ENCODE measurements around the gene DGKZ.

DGKZ gene

DNA sequence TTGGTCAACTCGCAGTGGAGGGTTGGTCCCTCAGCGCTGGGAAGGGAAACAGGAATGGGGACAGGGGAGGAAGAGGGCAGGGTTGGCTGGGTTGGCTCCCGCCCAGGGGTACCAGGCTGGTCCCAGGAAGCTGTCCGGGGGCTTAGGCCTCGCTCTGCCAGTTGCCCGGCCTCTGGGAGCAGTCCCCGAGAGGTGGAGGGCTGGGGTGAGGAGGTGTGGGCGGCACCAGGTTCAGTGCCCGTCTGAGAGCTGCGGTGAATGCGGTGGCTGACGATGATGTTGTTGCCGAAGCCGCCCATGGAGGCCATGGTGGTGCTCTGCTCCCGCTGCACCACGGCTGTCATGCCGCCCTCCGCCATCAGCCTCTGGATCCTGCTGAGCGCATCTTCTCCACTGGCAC lies 50.3 kb downstream of the DGKZ start:
- no peak for DNase-seq

DNA sequence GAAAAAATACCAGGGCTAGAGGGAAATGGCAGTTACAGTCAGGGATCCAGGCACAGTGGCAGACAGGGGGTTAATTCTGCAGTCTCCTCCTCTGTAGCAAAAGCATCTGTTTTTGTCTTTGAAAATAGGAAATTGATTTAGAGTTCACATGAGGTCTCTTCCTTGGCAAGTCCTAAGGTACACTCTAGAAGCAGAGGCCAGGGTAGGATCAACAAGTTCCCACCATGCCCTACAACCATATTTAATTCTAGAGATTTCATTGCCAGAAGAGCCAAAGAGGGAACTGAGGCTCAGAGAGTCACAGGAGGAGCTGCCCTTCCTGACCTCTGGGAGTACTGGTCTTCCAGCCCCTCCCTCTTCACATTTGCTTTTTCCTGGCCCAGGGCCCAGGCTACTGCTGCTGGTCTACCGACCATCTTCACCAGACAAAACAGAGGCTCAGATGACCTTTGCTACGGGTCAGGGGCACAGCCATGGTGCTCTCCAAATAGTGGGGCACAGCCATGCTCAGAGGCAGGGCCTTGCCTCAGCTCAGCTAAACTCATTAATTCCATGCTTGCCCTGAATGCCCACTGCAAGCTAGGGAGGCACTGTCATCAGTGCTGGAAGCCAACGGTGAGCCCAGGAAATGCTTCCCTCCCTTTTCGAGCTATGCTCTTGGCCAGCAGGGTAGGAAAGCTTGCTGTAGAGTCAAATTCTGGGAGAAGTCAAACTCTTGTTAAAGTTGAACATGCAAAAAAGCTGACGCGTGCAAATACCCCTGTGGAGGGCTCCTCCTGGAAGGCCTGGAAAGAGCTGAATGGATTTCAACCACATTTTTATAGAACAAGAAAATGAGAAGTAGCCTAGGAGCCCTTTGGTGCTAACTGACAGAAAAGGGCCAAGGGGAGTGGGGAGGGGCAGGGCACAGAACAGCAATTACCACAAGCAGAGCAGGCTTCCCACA lies 56.0 kb downstream of the DGKZ start:
- DNase-seq, result no peak

GRCh38 chr11:46404476-46405017 lies 57.3 kb downstream of the DGKZ start:
- no peak for DNase-seq

DNA sequence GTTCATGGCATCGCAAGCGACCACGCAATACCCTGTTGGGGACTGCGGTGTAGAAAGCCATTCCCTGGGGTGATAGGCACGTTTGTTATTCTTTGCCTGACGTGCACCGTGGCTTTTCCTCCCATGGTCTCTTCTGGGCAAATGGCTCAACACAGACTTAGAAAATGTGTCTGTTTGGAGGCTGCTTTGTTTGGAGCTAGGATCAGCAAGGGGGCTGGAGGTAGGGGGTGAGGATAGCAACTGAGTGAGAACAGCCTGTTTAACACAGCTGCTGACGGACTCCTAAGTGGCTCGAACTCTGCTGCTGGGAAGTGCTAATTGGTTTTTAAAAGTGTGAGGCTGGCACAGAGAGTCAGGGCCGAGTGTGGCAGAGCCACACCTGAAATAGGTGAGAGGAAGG lies 60.4 kb downstream of the DGKZ start:
- no peak for DNase-seq

GRCh38 chr11:46408407-46408986 lies 61.2 kb downstream of the DGKZ start:
- no peak for DNase-seq

DNA sequence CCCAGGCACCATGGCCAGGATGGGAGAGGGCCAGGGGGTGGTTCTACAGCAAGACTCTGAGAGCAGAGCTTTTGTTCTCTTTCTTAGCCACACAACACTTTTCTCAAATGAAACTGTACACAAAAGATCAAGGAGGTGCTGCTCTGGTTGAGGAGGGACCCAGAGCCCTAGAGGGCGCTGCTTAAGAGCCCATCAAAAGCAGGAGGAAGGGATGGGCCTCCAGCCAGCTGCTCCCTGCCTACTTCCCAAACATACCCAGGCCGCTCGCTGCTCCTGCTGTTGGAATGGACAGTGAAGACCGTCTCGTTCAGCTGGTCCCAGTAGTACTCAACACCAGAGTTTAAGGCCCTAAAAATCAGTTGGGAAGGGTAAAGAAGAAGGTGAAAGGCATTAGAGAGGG lies 62.8 kb downstream of the DGKZ start:
- no peak for DNase-seq

- DNase-seq, result no peak
Observed at GRCh38 chr11:46413760-46414465, 66.7 kb downstream of the DGKZ start.

DNA sequence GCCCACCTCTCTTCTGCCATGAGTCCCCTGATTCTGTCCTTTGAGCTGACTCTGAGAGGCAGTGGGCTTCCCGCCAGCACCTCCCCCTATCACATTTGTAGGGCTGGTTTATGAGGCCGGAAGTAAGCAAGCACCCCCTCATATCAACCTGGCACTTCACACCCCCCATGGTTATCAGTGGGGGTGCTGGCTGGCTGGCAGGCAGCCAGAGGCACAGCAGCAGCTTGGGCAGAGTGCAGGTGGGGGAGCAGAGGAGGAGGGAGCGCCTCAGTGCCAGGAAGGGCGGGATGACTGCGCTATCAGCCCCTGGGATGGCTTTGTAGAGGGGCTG lies 67.2 kb downstream of the DGKZ start:
- no peak for DNase-seq

- no peak for DNase-seq
Observed at GRCh38 chr11:46414879-46415278, 67.6 kb downstream of the DGKZ start.

DNA sequence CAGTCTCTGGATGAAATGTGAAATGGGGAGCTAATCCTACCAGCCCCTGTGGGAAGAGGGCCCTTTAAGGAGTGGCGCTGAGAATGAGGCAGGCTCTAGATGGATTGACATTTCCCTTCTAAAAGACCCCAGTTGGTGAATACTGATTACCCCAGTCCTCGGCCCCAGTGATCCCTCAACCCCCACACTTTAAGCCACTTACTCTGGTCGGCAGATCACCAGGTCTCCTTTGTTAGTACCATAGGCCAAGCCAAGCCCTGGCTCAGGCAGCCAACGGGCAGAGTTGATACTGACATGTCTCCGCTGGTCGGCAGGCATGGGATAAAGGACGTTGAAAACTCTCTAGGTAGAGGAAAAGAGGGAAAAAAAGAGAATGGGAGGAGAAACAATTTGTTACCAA lies 70.4 kb downstream of the DGKZ start:
- DNase-seq, result no peak

DNA sequence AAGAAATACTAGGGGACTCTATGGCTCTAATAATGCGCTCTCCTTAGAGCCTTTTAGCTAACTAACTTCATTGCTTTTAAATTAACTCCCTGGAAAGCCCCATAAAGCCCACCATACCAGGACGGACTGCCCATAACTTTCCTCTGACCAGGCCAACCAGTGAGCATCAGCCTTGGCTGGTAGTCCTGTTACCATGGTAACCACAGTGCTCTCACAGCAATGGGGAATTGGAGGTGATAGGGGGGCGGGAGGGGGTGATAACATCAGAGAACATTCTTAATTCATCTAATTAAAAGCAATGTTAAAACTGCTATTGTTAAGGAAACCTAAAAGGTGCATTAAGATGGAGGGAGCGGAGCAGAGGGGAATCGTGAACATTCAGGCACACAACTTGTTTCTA lies 71.5 kb downstream of the DGKZ start:
- DNase-seq, result no peak

GRCh38 chr11:46420513-46420912 lies 73.2 kb downstream of the DGKZ start:
- DNase-seq, result no peak

GRCh38 chr11:46421257-46421880 lies 74.1 kb downstream of the DGKZ start:
- DNase-seq, result no peak

GRCh38 chr11:46422588-46422987 lies 75.3 kb downstream of the DGKZ start:
- no peak for DNase-seq

GRCh38 chr11:46426233-46426991 lies 79.1 kb downstream of the DGKZ start:
- DNase-seq, result no peak

DNA sequence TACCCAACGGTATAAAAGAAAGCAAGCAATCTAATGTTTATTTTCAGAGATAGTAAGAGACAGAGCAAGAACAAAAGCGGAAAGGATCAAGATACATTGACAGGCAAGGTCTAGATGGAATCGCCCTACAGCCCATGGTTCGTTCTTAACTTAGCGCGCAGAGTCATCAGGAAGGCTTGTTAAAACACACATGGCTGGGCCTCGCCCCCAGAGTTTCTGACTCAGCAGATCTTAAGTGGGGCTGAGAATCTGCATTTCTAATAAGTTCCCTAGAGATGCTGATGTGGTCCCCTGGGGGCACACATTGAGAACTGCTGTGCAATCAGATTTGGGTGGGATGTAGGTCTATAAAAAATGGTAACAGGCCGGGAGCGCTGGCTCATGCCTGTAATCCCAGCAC lies 80.1 kb downstream of the DGKZ start:
- no peak for DNase-seq

GRCh38 chr11:46429717-46430116 lies 82.5 kb downstream of the DGKZ start:
- DNase-seq, result no peak

Measured in activated CD4-positive, alpha-beta T cell treated with anti-CD3 and anti-CD28 coated beads, Interleukin-2, amount 50 U/mL, for 1 hour (primary cell).